ENCODE results near the gene NLGN3. TPM values are rescaled to one million over a fixed set of nuclear protein-coding genes. Genes with fewer than 3 reads are reported as not detected.

NLGN3 gene
- total RNA-seq, 4 donors from 2014 or later = 1.1 to 1.6 TPM; not detected in 2

DNA sequence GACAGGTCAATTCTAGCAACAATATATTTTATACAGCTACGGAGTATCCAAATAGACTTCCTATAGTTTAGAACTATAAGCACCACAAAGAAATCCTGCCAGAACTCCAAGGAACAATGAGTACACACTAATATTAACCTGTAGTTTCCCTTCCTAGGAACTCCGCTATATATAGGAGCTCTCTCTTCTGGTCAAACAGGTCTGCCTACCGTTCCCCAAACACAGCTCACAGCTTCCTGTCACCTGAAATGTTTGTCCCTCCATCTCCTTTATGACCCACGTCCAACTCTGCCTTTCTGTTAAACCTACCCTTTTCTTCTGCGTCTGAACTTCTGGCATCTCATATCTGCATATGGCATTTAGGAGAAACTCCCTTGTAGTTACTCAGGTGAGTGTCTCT is 67.9 kb downstream of the NLGN3 start:
- no peaks in the 10 kb centered on the region for H3K4me1 ChIP-seq
- H3K36me3 ChIP-seq = no peaks in the 10 kb centered on the region
- H3K27ac ChIP-seq = no peak overlapping the region
- H3K9me3 ChIP-seq = no peaks in the 10 kb centered on the region
- no peaks in the 10 kb centered on the region for H3K27me3 ChIP-seq
- H3K4me3 ChIP-seq = no peak overlapping the region
- TF ChIP-seq, protein P1, sequence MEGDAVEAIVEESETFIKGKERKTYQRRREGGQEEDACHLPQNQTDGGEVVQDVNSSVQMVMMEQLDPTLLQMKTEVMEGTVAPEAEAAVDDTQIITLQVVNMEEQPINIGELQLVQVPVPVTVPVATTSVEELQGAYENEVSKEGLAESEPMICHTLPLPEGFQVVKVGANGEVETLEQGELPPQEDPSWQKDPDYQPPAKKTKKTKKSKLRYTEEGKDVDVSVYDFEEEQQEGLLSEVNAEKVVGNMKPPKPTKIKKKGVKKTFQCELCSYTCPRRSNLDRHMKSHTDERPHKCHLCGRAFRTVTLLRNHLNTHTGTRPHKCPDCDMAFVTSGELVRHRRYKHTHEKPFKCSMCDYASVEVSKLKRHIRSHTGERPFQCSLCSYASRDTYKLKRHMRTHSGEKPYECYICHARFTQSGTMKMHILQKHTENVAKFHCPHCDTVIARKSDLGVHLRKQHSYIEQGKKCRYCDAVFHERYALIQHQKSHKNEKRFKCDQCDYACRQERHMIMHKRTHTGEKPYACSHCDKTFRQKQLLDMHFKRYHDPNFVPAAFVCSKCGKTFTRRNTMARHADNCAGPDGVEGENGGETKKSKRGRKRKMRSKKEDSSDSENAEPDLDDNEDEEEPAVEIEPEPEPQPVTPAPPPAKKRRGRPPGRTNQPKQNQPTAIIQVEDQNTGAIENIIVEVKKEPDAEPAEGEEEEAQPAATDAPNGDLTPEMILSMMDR (IDR thresholded peaks at IDR 0.05) = no peak
- no peak for TF ChIP-seq POLR2A (IDR thresholded peaks at IDR 0.05)
- DNase-seq = no peak

DNA sequence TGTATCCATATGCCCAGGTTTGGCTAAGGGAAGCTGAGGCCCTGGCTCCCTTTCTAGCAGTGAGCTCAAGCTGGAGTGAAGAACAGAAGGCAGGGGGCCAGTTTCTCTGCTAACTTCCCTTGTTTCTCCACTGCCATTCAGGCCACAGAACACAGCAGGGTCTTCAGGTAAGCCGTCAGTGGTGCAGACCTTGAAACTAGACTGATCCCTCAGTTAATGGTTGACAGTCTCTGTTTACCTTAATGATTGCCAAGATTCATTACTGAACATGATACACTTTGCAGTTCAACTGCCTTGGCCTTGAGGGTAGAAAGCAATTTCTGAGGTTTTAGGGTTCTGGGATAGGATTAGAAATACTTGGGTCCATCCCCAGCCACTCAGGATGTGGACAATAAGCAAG is 69.5 kb downstream of the NLGN3 start:
- no peak for DNase-seq
- TF ChIP-seq POLR2A (IDR thresholded peaks at IDR 0.05) = no peak
- TF ChIP-seq, protein P1 (IDR thresholded peaks at IDR 0.05) = no peak
- Histone ChIP-seq H3K27me3 (no peaks in the 10 kb centered on the region), H3K27ac (peak overlapping the region in 2 of 4 donors; percentile 48 to 74), H3K4me1 (no peaks in the 10 kb centered on the region), H3K36me3 (no peaks in the 10 kb centered on the region), H3K4me3 (no peak overlapping the region), H3K9me3 (no peaks in the 10 kb centered on the region)

DNA sequence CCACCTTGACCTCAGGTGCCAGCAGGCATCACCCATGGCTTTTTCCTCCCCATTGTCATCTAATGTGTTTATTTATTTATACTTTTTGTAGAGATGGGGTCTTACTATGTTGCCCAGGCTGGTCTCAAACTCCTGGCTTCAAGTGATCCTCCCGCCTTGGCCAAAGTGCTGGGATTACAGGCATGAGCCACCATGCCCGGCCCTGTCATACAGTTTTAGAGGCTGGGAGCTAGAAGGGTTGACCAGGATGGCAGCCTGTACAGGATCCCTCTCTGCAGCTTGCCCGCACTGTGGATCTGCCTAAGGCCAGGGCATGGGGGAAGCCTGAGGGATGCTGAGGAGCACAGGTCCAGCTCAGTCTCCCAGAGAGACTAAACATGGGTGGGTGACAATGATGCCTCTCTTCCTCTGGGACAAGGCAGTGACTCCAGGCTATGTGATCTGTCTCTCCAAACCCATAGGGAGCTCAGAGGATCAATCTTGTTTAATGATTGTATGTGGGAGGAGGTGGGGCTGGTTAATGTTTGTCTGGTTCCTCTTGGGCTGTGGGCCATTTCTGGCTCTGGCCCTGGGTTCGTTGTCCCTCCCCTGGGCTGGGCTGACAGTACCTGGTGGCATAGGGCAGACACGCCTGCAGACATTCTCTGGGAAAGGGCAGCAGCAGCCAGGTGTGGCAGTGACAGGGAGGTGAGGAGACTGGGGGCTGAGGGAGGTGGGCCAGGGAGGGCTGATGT is 70.1 kb downstream of the NLGN3 start:
- peak; percentile 83 to 85 for TF ChIP-seq POLR2A (IDR thresholded peaks at IDR 0.05)
- TF ChIP-seq, protein P1 (IDR thresholded peaks at IDR 0.05) = no peak
- DNase-seq = peak in 2 of 3 donors; percentile 83 to 84
- peak overlapping the region in 3 of 4 donors; percentile 27 to 74 (median 61) for H3K27ac ChIP-seq
- H3K9me3 ChIP-seq = no peaks in the 10 kb centered on the region
- peak overlapping the region in 3 of 4 donors; percentile 24 to 49 (median 49) for H3K4me3 ChIP-seq
- H3K36me3 ChIP-seq = no peaks in the 10 kb centered on the region
- H3K27me3 ChIP-seq = no peaks in the 10 kb centered on the region
- no peaks in the 10 kb centered on the region for H3K4me1 ChIP-seq

DNA sequence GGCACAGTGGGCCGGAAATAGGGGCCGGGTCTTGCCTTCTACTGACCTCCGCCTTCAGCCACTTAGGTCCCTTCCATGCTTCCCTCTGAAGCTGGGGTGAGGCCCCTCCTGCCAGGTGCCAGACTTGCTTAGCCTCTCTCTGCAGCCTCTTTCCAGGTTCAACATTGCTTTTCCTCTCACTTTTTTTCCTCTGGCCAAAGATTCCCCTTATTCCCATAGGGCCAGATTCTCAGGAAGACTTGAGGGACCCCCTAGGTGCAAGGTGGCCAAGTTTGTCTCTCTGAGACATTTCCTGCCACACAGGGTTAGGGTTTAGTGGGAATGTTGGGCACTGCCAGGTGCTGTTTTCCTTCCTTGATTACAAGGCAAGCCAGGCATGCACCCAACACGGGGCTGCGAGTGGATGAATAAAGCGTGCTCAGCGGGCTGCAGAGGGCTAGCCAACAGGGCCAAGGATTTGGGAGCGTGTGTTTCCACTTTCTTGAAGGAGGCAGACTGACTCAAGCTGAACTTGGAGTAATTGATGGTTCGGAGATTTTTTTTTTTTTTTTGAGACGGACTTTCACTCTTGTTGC is 70.8 kb downstream of the NLGN3 start:
- Histone ChIP-seq H3K27me3 (no peaks in the 10 kb centered on the region), H3K4me3 (peak overlapping the region in 3 of 4 donors; percentile 24 to 49 (median 49)), H3K27ac (peak overlapping the region in 3 of 4 donors; percentile 27 to 74 (median 61)), H3K4me1 (no peaks in the 10 kb centered on the region), H3K36me3 (no peaks in the 10 kb centered on the region), H3K9me3 (no peaks in the 10 kb centered on the region)
- no peak for DNase-seq
- TF ChIP-seq, protein P1 (IDR thresholded peaks at IDR 0.05) = no peak
- no peak for TF ChIP-seq POLR2A (IDR thresholded peaks at IDR 0.05)

DNA sequence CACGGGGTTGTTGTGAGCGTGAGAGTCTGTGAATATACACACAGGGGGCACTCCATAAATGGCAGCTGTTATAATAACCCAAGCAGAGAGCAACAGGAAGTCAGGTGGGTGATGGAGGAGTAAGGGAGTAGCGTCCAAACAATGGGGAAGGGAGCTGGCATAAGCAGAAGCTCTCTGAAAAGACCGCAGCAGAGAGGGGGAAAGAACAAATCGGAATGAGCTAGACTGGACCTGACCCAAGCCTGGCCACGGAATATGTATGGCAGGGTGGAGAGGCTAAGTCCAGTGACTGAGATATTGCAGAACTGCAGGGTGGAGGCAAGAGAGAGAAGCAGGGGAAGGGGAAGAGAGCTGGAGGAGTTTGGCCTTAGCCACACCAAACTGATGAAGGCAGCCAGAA is 71.8 kb downstream of the NLGN3 start:
- Histone ChIP-seq H3K27me3 (no peaks in the 10 kb centered on the region), H3K36me3 (no peaks in the 10 kb centered on the region), H3K9me3 (no peaks in the 10 kb centered on the region), H3K27ac (peak overlapping the region in 1 of 4 donors; percentile 70), H3K4me1 (no peaks in the 10 kb centered on the region), H3K4me3 (peak overlapping the region in 2 of 4 donors; percentile 49)
- TF ChIP-seq, protein P1 (IDR thresholded peaks at IDR 0.05) = no peak
- TF ChIP-seq POLR2A (IDR thresholded peaks at IDR 0.05) = peak in 1 of 2 donors; percentile 13
- DNase-seq = no peak
